ENCODE measurements around the gene PRSS53.

Gene PRSS53

GRCh38 chr16:31093132-31093703, 4.5 kb upstream of the PRSS53 start:
- peak; percentile 75 for DNase-seq (ENCODE audit: low spot score)

GRCh38 chr16:31092330-31092729, 3.6 kb upstream of the PRSS53 start:
- DNase-seq (ENCODE audit: low spot score): no peak

GRCh38 chr16:31090540-31090939, 1.8 kb upstream of the PRSS53 start:
- no peak for DNase-seq (ENCODE audit: low spot score)

DNA sequence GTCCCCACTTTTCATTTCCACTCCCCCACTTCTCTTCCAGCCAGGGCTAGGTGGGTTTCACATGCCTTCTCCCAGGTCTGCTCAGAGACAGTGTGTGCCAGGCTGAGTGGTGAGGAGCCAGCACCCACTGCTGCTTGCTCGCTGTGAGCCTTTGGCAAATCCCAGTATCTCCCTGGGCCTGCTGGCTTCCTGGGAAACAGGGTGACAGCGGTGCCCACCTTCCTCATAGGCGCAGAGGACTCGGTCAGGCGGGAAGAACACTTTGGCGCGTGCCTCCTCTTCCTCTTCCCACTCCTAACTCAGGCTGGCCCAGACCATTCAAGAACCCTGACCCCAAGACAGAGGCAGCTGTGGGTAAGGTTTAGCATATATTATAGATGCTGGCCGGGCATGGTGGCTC, 456 bp upstream of the PRSS53 start:
- DNase-seq (ENCODE audit: low spot score): no peak

GRCh38 chr16:31087971-31088370, 772 bp downstream of the PRSS53 start:
- no peak for DNase-seq (ENCODE audit: low spot score)

GRCh38 chr16:31087481-31087880, 1.3 kb downstream of the PRSS53 start:
- DNase-seq (ENCODE audit: low spot score): no peak

DNA sequence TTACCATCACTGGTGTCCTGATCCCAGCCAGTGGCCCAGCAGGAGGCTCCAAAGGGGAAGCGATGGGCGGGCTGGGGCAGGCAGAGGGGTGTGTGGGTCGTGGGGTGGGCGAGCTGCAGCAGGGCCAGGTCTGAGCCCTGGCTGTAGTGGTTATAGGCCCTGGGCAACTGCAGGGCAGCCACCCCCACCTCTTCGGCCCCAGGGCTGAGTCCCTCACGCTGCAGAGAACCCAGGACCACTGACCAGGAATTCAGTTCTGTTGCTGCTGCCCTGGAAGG, 2.2 kb downstream of the PRSS53 start:
- DNase-seq (ENCODE audit: low spot score): no peak

DNA sequence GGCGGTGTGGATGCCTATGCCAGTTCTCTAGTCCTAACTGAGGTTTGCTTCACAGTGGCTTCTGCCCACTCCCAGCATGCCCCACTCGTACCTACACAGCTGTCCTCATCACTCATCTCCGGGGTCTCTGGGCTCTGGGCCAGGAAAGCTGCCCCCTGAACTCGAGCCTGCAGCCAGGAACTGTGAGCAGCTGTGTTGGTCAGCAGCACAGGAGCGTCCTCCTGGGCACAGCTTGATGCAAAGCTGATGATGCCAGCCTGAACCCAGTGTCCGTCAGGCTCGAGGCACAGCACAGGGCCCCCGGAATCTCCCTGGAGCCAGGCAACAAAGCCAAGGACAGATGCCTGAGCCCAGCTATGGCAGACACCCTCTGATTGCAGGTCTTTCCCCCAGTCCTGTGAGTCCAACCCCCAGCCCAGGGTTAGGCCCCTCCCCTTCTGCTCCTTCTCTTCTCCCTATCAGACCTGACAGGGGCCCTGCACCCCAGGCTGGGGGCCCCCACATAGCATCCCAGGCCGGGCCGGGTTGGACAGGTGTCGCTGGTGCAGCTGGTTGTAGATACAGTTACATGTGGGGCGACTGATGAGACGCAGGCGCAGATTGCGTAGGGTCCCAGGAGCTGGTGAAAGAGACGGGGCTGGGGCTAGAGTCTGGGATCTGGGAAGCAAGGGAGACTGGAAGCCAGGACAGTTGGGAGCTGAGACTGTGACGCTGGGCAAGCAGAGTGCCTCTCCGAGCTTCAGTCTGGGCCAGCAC, 2.7 kb downstream of the PRSS53 start:
- DNase-seq (ENCODE audit: low spot score): no peak

DNA sequence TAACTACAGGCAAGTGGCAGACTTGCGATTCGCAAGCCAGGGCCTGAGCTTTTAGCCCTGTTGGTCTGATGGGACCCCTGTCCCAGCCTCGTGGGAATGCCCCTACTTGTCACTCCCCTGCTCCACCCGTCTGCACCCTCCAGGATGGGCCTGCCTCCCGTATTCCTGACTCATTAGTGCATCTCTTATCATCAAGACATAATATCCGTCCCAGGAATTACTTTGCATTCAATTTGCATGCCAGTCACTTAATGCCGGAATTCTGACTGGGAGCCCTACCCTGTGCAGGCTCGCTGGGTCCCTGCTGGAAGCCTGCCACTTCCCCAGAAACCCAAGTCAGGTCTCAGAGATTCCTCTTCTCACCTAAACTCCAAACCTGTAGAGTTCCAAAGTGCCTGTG, 3.3 kb downstream of the PRSS53 start:
- DNase-seq (ENCODE audit: low spot score): no peak

DNA sequence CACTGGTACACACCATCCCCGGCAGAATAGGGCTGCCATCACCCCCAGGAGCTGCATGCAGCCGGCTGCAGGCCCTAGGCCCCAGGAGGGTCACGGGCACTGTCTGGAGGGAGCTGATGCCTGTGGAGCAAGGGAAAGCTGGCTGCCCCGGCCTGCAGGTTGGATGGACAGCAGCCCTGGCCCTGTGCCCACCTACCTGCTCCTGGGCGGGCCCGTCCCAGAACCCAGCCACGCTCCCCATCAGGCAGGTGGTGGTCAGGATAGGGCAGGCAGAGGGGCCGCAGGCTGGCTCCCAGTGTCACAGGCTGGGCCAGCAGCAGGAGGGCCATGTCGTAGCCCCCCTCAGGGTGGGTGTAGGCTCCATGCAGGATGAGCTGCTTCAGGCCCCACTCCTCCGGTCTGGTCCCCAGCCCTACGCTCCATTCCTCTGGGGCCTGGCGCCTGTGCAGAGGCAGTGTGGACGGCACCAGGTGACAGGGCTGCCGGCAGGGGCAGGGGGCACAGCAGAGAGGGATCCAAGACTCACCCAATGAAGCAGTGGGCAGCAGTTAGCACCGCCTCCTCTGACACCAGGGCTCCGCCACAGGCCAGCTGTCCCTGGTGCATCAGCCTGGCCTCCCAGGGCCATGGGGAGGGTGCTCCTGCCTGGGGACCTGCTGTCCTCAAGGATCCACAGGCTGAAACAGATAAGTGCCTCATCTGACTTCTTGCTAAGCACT, 4.0 kb downstream of the PRSS53 start:
- DNase-seq (ENCODE audit: low spot score): no peak

DNA sequence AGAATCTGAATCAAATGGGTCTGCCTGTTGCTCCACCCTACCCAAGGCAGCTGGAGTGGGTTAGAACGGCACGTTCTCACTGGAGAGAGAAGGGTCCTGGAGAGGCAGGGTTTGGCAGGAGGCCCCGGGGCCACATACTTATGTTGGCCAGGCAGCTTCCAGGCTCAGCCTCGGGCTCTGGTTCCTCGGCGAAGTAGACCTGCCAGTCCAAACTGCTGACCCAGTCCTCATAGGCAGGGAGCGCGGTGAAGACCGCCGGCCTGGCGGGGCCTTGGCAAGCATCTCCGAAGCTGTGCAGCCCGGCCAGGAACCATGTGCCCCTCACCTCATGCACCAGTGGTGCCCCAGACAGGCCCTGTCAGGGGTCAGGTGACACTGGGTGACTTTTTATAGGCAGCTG, 4.8 kb downstream of the PRSS53 start:
- DNase-seq (ENCODE audit: low spot score): no peak

- no peak for DNase-seq (ENCODE audit: low spot score)
Observed at GRCh38 chr16:31083556-31083955, 5.2 kb downstream of the PRSS53 start.

GRCh38 chr16:31083081-31083480, 5.7 kb downstream of the PRSS53 start:
- no peak for DNase-seq (ENCODE audit: low spot score)

DNA sequence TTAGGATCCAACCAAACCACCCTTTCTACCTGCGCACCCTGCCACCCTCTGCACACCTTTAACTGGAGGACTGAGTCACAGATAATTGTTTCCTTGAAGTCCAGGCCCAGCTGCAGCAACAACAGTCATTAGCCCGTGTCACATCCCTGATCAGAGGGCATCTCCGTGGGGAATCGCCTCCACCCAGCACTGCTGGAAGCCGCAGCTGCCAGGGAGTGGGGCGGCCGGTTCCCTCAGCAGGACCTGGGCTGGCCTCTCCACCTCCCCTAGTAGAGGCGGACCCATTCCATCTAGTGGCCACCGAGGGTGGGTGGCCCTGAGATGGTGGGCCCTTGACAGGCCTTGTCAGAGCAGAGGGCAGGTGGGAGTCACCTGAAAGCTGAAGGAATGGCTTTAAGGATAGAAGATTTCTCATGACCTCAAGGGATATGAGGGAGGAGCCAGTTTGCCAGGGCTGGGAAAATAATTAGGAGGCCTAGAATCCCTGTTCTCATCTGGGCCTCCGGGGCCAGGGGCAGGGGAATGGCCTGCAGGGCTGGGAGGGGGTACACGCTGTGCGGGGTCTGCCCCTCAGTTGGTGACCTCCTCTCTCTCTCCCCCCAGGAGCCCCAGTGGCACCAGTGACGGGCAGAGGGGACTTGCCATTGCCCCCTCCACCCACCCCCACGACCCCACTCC, 6.2 kb downstream of the PRSS53 start:
- no peak for DNase-seq (ENCODE audit: low spot score)

- DNase-seq (ENCODE audit: low spot score): no peak
Observed at GRCh38 chr16:31081428-31082351, 7.1 kb downstream of the PRSS53 start.

DNA sequence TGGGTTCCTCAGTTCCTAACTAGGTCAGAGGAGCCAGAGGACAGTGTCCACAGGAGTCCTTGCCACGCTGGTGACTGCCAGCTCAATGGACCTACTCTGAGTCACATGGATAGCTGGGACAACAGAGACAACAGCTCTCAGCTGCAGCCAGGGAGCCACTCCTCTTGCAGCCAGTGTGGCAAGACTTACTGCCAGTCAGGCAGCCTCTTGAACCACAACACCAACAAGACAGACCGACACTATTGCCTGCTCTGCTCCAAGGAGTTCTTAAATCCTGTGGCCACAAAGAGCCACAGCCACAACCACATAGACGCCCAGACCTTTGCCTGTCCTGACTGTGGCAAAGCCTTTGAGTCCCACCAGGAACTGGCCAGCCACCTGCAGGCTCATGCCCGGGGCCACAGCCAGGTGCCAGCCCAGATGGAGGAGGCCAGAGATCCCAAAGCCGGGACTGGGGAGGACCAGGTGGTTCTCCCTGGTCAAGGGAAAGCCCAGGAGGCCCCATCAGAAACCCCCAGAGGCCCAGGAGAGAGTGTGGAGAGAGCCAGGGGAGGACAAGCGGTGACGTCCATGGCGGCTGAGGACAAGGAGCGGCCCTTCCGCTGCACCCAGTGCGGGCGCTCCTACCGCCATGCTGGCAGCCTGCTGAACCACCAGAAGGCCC, 7.9 kb downstream of the PRSS53 start:
- DNase-seq (ENCODE audit: low spot score): no peak

DNA sequence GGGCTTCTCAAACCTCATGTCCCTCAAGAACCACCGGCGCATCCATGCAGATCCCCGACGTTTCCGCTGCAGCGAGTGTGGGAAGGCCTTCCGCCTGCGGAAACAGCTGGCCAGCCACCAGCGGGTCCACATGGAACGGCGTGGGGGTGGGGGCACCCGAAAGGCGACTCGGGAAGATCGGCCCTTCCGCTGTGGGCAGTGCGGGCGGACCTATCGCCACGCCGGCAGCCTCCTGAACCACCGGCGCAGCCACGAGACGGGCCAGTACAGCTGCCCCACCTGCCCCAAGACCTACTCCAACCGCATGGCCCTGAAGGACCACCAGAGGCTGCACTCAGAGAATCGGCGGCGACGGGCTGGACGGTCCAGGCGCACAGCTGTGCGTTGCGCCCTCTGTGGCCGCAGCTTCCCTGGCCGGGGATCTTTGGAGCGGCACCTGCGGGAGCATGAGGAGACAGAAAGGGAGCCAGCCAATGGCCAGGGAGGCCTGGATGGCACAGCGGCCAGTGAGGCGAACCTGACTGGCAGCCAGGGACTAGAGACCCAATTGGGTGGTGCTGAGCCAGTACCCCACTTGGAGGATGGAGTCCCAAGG, 8.6 kb downstream of the PRSS53 start:
- no peak for DNase-seq (ENCODE audit: low spot score)

- no peak for DNase-seq (ENCODE audit: low spot score)
Observed at GRCh38 chr16:31079342-31079944, 9.3 kb downstream of the PRSS53 start.

GRCh38 chr16:31078597-31079341, 10.0 kb downstream of the PRSS53 start:
- no peak for DNase-seq (ENCODE audit: low spot score)

Data from ecto neural progenitor cell (in vitro differentiated cells).